C4-2B (cell line): Measurements from ENCODE around the gene ZBTB7B.

Source experiments
- CTCF ChIP-seq: fragments of 450-650 bp; conservative IDR thresholded peaks from 2 replicates; pipeline ENCODE4 v1.5.1; 2017; ENCODE audit warnings: mild to moderate bottlenecking
- ZFX ChIP-seq: fragments of 450-650 bp; IDR thresholded peaks from 2 replicates; pipeline ENCODE4 v1.6.1; 2017

GRCh38 chr1:155022136-155022926, 19.7 kb downstream of the ZBTB7B start:
- TF ChIP-seq CTCF: no peak
- TF ChIP-seq ZFX: no peak
